ENCODE results near the gene CANX.
"Not testable (repeated sequence)": the region's sequence is repeated elsewhere in the genome, so short reads cannot be mapped to it uniquely, and the experiment has no call there.

- TF ChIP-seq CTCF (IDR thresholded peaks at IDR 0.05; ENCODE audit: low read depth, low read length); POLR2A (IDR thresholded peaks at IDR 0.05; ENCODE audit: extremely low read depth, insufficient read length); MAX (IDR thresholded peaks at IDR 0.05; ENCODE audit: low read depth, low read length); MYC (IDR thresholded peaks at IDR 0.05; ENCODE audit: low read depth, low read length): not testable (repeated sequence)
Observed at GRCh38 chr5:179657302-179658178, 41.2 kb upstream of the CANX start.

Data from NB4 (cell line).